OCI-LY3 (cell line): ENCODE measurements around the gene ZNF761.

Experiments
- H2AFZ ChIP-seq: fragments of 200-600, 300-600 bp; shearing (Covaris generic); 2 replicates; pipeline ENCODE4 v1.6.0; 2014; ENCODE audit warnings: antibody characterized with exemption, low read depth, low read length
- H3K27ac ChIP-seq: fragments of 200-600, 300-600 bp; sonication (generic); 2 replicates; pipeline ENCODE4 v1.5.1; 2014; ENCODE audit warnings: mild to moderate bottlenecking, low read length, moderate library complexity, mixed read lengths
- H3K27me3 ChIP-seq: fragments of 200-600, 300-600 bp; sonication (generic); 2 replicates; pipeline ENCODE4 v1.6.1; 2014; ENCODE audit warnings: low read depth, low read length, mixed read lengths
- H3K36me3 ChIP-seq: fragments of 200-600, 300-600 bp; sonication (generic); replicated peaks from 2 replicates; pipeline ENCODE3; 2014; ENCODE audit warnings: low read depth, low read length, mixed read lengths
- H3K4me1 ChIP-seq: fragments of 300-600, 200-600 bp; sonication (generic); 2 replicates; pipeline ENCODE4 v1.6.1; 2014; ENCODE audit warnings: low read length, mixed read lengths
- H3K4me2 ChIP-seq: fragments of 200-600, 300-600 bp; sonication (generic); 2 replicates; pipeline ENCODE4 v1.6.1; 2014; ENCODE audit warnings: low read length, mixed read lengths
- H3K4me3 ChIP-seq: fragments of 300-600, 200-600 bp; sonication (generic); 2 replicates; pipeline ENCODE4 v1.5.1; 2014; ENCODE audit warnings: antibody characterized with exemption, mild to moderate bottlenecking, low read length, moderate library complexity
- H3K79me2 ChIP-seq: fragments of 300-600, 200-600 bp; shearing (Covaris generic); 2 replicates; pipeline ENCODE4 v1.6.1; 2014; ENCODE audit warnings: mild to moderate bottlenecking, low read length, mixed read lengths
- H3K9ac ChIP-seq: fragments of 300-600, 200-600 bp; shearing (Covaris generic); 2 replicates; pipeline ENCODE4 v1.6.0; 2014; ENCODE audit warnings: mild to moderate bottlenecking, low read length, moderate library complexity
- H3K9me3 ChIP-seq: fragments of 200-600, 300-600 bp; shearing (Covaris generic); 2 replicates; pipeline ENCODE4 v1.6.1; 2014; ENCODE audit warnings: low read length, mixed read lengths; ENCODE audit not compliant: insufficient read depth
- H4K20me1 ChIP-seq: fragments of 200-600, 300-600 bp; sonication (generic); 2 replicates; pipeline ENCODE4 v1.6.1; 2016; ENCODE audit warnings: low read length, mixed read lengths; ENCODE audit not compliant: insufficient read depth
- EZH2phosphoT487 ChIP-seq: fragments of 200-600 bp; shearing (Covaris generic); IDR thresholded peaks from 2 replicates; pipeline ENCODE4 v1.6.1; 2018; ENCODE audit warnings: antibody characterized with exemption, mixed run types, low read depth
- TF ChIP-seq, protein P1 (sequence below): fragments of 200-600, 300-600 bp; sonication (generic); IDR thresholded peaks from 2 replicates; pipeline ENCODE4 v1.5.1; 2014; ENCODE audit warnings: antibody characterized with exemption, low read length, low read depth

Gene ZNF761

DNA sequence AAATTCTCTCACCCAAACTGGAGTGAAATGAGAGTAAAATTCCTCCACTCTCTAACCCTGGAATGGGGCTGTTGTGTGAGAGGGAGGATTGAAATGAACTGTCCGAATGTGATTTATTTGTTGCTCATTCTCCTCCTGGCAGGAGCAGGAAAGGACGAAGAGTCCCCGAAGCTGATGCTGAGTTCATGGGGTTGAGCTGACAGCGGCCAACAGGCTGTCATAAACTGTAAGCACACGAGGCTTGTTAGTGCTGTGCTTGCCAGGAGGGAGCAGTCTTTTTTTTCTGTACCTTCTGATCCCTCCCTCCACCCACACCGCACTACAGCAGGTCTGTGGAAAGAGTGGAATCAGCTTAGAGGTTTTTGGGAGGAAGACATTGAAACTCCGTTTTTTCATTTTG lies 73.1 kb downstream of the ZNF761 start:
- Histone ChIP-seq H2AFZ (no peak overlapping the region), H3K36me3 (no peaks in the 10 kb centered on the region), H4K20me1 (no peaks in the 10 kb centered on the region), H3K79me2 (no peaks in the 10 kb centered on the region), H3K27me3 (no peaks in the 10 kb centered on the region), H3K9ac (no peak overlapping the region), H3K4me2 (no peak overlapping the region), H3K4me3 (no peak overlapping the region), H3K27ac (no peak overlapping the region), H3K4me1 (no peaks in the 10 kb centered on the region), H3K9me3 (no peaks in the 10 kb centered on the region; the same call in 1 of the 2 replicates)
- TF ChIP-seq EZH2phosphoT487, result no peak

DNA sequence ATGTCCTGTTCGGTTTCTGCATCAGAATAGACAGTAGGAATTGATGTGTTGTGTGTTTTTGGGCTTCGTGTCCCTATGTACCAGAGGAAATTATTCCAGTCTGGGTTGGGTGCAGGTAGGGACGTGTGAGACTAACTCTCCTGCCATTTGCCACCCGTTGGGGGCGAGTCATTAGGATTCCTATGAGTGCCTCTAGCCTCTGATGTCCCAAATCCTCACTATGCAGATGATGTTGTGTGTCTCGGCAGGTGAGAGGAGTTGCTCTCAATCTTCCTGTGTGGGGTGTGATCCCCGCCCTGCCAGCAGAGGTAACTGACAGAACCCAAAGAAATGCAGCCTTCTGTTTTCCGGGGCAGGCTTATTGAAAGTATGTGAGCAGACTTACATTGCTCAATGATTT lies 74.9 kb downstream of the ZNF761 start:
- TF ChIP-seq, protein P1, sequence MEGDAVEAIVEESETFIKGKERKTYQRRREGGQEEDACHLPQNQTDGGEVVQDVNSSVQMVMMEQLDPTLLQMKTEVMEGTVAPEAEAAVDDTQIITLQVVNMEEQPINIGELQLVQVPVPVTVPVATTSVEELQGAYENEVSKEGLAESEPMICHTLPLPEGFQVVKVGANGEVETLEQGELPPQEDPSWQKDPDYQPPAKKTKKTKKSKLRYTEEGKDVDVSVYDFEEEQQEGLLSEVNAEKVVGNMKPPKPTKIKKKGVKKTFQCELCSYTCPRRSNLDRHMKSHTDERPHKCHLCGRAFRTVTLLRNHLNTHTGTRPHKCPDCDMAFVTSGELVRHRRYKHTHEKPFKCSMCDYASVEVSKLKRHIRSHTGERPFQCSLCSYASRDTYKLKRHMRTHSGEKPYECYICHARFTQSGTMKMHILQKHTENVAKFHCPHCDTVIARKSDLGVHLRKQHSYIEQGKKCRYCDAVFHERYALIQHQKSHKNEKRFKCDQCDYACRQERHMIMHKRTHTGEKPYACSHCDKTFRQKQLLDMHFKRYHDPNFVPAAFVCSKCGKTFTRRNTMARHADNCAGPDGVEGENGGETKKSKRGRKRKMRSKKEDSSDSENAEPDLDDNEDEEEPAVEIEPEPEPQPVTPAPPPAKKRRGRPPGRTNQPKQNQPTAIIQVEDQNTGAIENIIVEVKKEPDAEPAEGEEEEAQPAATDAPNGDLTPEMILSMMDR, result no peak
- no peak for TF ChIP-seq EZH2phosphoT487
- Histone ChIP-seq H2AFZ (no peak overlapping the region), H3K27me3 (no peaks in the 10 kb centered on the region), H3K27ac (no peak overlapping the region), H3K9ac (no peak overlapping the region), H3K4me2 (no peak overlapping the region), H4K20me1 (no peaks in the 10 kb centered on the region), H3K79me2 (no peaks in the 10 kb centered on the region), H3K9me3 (no peaks in the 10 kb centered on the region; the same call in 1 of the 2 replicates), H3K4me3 (no peak overlapping the region), H3K36me3 (no peaks in the 10 kb centered on the region), H3K4me1 (no peaks in the 10 kb centered on the region)
